MG63 (cell line): Measurements from ENCODE around the gene AGXT. TPM values are rescaled to one million over a fixed set of nuclear protein-coding genes. Genes with fewer than 3 reads are reported as not detected.

Source experiments
- DNase-seq: peaks from one replicate; pipeline ENCODE4 v3.0.0-alpha.2; 2020
- H3K27me3 ChIP-seq: fragments of 250-450 bp; sonication (Bioruptor Pico); 2 replicates; pipeline ENCODE4 v1.5.1; 2020; ENCODE audit warnings: mild to moderate bottlenecking, moderate library complexity
- H3K36me3 ChIP-seq: fragments of 250-450 bp; sonication (Bioruptor Pico); 2 replicates; pipeline ENCODE4 v1.5.1; 2020; ENCODE audit warnings: mild to moderate bottlenecking, moderate library complexity
- H3K4me3 ChIP-seq: fragments of 250-450 bp; sonication (Bioruptor Pico); 2 replicates; pipeline ENCODE4 v1.5.1; 2020; ENCODE audit warnings: mild to moderate bottlenecking, moderate library complexity
- H3K9me3 ChIP-seq: fragments of 250-450 bp; sonication (Bioruptor Pico); 2 replicates; pipeline ENCODE4 v1.5.1; 2020; ENCODE audit warnings: mild to moderate bottlenecking, moderate library complexity
- total RNA-seq: library from RNA; depleted of rRNA; stranded (reverse); fragments of >200 nt; shearing (Covaris generic); gene quantifications from 2 replicates; pipeline ENCODE4 v1.2.3, GENCODE V29; 2014; ENCODE audit warnings: low replicate concordance

The AGXT gene
- total RNA-seq, 1 experiment from 2014 or later: not detected

DNA sequence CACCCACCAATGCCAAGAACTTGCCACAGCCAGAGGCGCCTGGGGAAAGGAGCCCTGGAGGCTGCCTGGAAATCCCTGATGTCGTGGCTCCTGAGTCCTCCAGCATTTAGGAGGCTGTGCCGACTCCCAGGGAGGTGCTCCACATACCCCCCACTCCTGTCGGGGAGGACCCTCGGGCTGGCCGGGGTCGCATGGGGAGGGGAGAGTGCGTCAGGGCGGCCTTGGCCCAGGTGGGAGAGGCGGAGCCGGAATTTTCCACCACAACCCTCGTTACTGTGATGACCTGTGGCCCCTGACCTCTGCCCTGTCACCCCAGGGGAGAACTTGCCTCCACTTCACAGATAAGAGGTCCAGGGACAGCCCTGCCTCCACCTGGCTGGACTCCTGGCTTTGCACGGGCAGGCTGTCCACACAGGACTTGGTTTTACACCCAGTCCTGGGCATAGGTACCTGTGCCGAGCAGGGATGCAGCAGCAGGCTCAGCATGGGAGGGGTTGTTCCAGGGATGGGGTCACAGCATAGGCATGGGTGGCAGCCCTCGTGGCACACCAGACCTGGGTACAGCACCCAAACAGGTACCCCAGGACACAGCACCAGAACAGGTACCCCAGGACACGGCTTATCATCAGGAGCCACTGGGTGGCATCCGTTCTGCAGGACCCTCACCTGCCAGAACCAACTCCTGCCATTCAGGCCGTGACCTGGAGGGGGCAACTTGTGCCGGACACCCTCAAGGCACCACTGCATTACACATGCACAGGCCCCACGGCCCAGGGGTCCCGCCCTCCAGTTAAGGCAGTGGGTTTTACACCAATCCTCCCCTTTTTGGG is 12.3 kb upstream of the AGXT start:
- DNase-seq: no peak
- Histone ChIP-seq H3K9me3 (no peaks in the 10 kb centered on the region), H3K4me3 (no peak overlapping the region), H3K27me3 (no peaks in the 10 kb centered on the region), H3K36me3 (no peaks in the 10 kb centered on the region)

DNA sequence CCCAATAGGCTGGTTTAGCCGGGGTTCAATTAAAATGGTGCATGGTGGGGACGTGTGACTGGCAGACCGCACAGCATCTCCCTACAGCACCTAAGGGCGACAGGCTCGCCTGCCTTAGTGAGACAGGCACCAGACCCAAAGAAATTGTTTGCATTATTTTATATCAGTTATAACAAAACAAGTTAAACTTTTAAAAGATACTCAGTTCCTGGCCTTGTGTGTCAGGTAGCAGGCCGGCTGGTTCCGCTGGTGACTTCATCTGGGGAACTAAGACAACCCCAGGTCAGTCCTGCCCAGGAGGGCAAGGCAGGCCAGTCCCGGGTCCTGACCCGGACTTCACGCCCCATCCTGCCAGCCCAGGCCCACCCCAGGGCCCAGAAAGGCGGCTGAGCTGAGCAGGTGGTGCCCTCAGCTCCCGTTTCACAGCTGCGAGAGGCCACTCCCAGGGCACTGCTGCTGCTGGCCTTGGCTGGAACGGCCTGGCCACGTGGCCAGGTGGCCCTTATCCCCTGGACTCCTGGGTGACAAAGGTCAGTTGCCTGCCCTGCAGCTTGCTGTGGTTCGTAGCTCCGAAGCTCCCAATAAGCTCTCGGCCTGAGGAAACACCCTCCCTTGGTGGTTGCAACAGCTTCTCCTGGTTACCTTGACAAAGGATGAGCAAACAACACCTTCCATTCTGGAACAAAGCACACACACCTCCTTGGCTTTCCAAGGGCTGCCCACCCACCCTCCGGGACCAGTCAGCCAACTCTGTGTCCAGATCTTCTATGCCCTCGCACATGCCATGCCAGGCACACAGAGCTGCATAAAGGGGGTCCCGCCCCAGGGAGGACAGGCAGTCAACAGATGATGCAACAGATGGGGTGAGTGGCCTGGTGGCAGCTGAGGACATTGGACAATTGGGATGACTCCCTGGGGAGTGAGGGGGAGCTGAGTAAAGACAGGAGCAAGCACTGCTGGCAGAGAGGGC is 11.3 kb upstream of the AGXT start:
- no peaks in the 10 kb centered on the region for H3K27me3 ChIP-seq
- DNase-seq: no peak
- no peak overlapping the region for H3K4me3 ChIP-seq
- no peaks in the 10 kb centered on the region for H3K36me3 ChIP-seq
- no peaks in the 10 kb centered on the region for H3K9me3 ChIP-seq

DNA sequence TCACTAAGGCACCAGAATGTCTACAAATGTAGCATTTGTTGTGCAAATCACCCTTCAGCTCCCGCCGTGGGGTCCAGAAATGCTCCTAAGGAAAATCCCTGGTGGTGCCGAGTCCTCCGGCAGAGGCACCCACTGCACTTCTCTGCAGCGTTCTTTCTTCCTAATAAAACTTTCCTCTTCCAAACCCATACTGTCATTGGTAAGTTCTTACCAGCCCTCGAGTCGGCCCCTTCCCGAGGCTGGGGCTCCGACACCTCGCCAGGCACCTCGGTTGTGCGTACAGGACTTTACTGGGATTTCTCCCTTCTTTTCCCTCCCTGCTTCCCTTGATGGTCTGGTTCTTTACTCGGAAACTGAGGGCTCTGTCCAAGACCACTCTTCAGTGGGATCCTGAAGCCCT is 10.3 kb upstream of the AGXT start:
- DNase-seq: no peak
- H3K27me3 ChIP-seq: no peaks in the 10 kb centered on the region
- no peaks in the 10 kb centered on the region for H3K36me3 ChIP-seq
- H3K4me3 ChIP-seq: no peak overlapping the region
- no peaks in the 10 kb centered on the region for H3K9me3 ChIP-seq

DNA sequence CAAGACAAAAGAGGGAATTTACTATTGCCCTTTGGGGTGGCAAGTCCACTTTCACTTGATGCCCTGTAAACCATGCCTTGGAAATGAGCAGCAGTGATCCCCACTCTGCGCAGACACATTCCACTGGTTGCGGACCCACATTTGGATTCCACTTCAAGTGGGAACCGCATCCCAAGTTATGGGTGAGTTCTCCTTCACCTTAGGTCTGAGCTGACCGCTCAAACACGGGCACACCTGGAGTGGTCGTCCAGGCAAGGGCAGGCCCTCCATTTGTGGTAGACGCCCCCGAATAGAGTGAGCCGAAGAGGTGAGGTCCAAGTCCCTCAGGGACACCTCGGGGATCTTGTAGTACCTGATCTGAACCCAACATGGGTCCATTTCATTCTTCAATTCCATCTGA is 9.8 kb upstream of the AGXT start:
- no peaks in the 10 kb centered on the region for H3K9me3 ChIP-seq
- H3K36me3 ChIP-seq: no peaks in the 10 kb centered on the region
- no peak for DNase-seq
- H3K4me3 ChIP-seq: no peak overlapping the region
- H3K27me3 ChIP-seq: no peaks in the 10 kb centered on the region

DNA sequence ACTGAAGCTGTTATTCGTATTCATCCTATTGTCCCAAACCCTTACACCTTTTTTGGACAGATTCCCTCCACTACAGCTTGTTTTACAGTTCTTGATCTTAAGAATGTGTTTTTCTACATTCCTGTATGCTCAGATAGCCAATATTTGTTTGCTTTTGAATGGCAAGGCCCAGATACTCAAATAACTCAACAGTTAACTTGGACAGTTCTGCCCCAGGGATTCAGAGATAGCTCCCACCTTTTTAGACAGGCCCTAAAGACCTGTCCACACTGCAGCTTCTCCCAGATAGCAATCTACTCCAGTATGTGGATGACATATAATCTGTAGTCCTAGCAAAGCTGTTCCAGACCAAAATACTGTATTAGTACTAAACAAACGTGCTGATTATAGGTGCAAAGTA is 7.1 kb upstream of the AGXT start:
- Histone ChIP-seq H3K4me3 (no peak overlapping the region), H3K27me3 (no peaks in the 10 kb centered on the region), H3K9me3 (no peaks in the 10 kb centered on the region), H3K36me3 (no peaks in the 10 kb centered on the region)
- DNase-seq: no peak

DNA sequence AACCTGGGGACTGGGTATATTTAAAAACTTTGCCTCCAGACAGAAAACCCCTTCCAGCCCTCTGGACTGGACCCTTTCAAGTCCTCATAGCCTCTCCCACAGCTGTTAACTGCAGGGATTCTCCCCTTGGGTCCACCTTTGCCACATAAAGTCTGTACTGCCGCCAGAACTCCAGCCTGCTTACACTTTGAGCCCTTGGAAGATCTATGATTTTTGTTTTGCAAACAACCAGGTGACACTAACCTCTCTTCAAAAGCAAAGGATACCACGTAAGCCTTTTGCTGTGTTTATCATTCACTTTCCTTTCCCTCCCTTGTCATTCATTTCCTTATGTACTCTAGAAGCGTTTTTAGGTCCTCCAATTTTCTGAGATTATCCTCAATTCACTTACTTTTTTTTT is 4.1 kb upstream of the AGXT start:
- H3K27me3 ChIP-seq: no peaks in the 10 kb centered on the region
- H3K9me3 ChIP-seq: no peaks in the 10 kb centered on the region
- DNase-seq: no peak
- no peaks in the 10 kb centered on the region for H3K36me3 ChIP-seq
- H3K4me3 ChIP-seq: no peak overlapping the region

DNA sequence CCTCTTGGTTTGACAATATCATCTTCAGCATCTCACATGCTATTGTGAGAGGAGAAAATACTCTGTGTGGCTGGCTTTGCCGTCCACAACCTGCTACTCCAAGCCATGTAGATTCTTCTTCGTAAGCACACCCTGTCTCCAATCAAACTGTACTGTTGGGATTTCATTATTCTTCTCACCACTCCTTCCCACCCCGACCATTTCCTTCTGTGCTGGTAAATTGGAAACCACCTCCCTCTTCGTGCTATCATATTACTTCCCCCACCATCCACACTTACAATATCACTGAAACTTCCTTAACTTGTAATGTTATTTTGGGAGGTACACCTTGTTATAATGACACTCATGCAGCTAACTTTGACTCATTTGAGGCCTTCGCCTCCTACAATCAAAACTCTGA is 3.2 kb upstream of the AGXT start:
- Histone ChIP-seq H3K4me3 (no peak overlapping the region), H3K36me3 (no peaks in the 10 kb centered on the region), H3K27me3 (no peaks in the 10 kb centered on the region), H3K9me3 (no peaks in the 10 kb centered on the region)
- no peak for DNase-seq

DNA sequence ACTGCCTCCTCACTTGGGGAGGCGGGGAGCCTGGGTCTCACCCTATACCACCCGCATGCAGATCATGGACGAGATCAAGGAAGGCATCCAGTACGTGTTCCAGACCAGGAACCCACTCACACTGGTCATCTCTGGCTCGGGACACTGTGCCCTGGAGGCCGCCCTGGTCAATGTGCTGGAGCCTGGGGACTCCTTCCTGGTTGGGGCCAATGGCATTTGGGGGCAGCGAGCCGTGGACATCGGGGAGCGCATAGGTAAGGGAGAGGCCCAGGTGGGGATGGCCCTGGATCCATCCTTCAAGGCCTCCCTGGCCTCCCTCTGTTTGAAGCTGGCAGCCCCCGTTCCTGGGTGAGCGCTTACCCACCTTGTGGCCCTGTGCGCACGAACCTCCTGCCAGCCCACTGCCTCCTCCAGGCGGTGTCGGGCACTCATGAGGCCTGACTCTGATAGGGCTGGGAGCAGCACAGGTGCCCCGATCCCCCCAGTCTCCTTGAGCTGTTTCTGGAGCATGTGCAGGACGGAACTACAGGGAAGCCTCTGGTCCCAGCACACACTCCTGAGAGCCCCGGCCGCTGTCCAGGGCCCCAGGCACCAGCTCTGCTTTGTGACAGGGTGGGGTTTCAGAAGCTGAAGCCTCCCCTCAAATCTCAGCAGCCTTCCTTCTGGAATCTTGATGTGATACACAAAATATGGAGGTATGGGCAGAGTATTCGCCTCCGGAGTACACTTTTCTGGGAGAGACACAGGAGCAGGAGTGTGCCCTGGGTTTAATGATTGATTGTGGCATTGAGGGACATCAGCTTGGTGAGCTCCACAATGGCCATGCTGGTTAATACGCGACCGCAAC is 708 bp downstream of the AGXT start:
- no peaks in the 10 kb centered on the region for H3K9me3 ChIP-seq
- no peaks in the 10 kb centered on the region for H3K27me3 ChIP-seq
- H3K4me3 ChIP-seq: no peak overlapping the region
- no peaks in the 10 kb centered on the region for H3K36me3 ChIP-seq
- no peak for DNase-seq

DNA sequence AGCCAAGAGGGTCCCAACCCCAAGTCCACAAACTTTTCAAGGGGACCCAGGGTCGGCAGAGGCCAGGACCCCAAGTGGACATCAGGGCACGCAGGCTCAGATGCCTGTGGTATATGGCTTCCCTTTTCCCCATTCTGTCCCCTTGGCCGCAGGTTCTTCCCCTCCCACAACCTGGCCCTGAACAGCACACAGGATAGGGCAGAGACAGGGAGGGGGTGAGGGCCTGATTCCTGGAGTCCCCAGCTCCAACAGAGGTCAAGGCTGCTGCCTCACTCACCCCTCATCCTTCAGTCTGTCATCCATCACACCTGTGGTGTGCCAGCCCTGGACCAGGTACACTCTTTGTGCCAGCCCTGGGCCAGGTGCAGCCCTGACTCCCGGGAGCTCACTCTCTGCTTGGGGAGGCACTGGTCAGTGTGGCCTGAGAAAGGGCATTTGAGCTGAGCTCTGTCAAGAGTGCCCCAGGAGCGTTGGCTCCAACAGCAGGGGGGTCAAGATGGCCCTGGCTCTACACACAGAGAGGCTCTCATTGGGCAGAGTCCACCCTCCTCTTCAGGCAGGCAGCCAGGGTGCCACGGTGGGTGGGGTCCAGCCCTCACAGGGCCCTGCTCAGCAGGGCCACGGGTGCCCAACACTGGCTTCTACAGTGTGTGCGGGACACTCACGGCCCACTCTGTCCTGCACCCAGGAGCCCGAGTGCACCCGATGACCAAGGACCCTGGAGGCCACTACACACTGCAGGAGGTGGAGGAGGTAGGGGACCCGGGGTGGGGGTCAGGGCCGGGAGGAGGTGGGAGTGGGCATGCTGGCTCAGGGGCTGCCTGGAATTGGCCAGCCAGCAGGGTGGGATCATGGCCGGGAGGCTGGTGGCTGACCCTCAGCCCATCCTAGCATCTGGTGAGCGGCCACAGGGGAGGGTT is 1.6 kb downstream of the AGXT start:
- Histone ChIP-seq H3K36me3 (no peaks in the 10 kb centered on the region), H3K9me3 (no peaks in the 10 kb centered on the region), H3K27me3 (no peaks in the 10 kb centered on the region), H3K4me3 (no peak overlapping the region)
- DNase-seq: no peak

DNA sequence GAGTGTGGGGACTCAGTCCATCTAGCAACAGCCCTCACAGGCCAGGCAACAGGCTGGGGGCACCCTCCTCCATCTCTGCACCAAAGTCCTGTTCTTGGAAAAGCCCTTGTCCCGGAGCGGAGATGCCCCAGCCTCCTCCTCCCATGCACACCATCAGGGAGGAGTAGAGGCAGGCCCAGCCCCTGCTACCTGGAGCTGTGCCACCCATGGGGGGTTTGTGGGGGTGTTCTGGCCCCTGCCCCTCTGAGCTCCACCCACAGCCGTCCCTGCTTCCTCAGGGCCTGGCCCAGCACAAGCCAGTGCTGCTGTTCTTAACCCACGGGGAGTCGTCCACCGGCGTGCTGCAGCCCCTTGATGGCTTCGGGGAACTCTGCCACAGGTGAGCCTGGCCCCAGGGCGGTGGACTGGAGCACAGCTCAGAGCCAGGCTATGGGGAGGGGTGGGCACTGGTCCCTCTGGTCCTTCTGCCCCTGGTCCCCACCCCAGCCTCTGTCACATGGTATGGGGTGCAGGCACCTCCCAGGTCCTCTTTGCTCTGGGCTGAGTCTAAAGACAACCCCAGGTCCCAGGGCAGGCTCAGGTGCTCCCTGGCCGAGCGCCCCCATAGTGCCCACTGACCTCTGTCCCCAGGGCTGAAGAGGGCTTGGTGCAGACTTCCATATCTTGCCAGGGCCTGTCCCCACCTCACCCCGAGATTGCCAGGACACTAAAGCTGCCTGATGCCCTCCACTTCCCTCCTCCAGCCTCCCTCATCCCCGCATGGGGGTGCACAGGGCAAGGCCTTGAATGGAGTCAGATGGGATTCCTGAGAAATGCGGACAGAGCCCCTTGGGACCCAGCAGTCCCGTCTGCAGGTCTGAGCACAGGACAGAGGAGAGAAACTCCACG is 2.7 kb downstream of the AGXT start:
- no peak for DNase-seq
- Histone ChIP-seq H3K36me3 (no peaks in the 10 kb centered on the region), H3K27me3 (no peaks in the 10 kb centered on the region), H3K9me3 (no peaks in the 10 kb centered on the region), H3K4me3 (no peak overlapping the region)

DNA sequence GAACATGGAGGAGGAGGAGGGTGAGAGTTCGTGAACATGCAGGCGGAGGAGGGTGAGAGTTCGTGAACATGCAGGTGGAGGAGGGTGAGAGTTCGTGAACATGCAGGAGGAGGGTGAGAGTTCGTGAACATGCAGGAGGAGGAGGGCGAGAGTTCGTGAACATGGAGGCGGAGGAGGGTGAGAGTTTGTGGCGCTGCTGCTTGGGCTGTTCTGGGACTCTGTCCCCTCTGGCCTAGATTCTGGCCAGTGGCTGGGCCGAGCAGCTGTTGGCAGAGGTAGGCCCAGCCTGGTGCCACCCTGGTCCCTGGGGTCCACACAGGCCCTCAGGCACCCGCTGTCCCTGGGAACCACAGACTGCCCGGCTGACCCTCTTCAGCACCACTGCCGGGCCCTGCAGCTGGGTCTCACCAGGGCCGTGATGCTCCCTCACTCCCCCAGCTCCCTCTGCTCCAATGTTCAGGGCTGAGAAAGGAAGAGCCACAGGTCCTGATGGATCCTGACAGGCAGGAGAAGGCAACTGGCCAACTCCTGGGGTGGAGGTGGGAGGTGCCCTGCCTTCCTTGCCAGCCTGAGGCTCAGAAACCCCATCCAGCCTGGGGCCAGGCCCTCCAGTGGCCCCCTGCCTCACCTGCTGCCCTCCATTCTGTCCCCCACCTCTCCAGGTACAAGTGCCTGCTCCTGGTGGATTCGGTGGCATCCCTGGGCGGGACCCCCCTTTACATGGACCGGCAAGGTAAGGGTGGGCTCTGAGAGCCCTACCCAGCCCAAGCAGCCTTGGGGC is 3.9 kb downstream of the AGXT start:
- H3K4me3 ChIP-seq: no peak overlapping the region
- no peaks in the 10 kb centered on the region for H3K27me3 ChIP-seq
- no peaks in the 10 kb centered on the region for H3K9me3 ChIP-seq
- DNase-seq: no peak
- no peaks in the 10 kb centered on the region for H3K36me3 ChIP-seq

DNA sequence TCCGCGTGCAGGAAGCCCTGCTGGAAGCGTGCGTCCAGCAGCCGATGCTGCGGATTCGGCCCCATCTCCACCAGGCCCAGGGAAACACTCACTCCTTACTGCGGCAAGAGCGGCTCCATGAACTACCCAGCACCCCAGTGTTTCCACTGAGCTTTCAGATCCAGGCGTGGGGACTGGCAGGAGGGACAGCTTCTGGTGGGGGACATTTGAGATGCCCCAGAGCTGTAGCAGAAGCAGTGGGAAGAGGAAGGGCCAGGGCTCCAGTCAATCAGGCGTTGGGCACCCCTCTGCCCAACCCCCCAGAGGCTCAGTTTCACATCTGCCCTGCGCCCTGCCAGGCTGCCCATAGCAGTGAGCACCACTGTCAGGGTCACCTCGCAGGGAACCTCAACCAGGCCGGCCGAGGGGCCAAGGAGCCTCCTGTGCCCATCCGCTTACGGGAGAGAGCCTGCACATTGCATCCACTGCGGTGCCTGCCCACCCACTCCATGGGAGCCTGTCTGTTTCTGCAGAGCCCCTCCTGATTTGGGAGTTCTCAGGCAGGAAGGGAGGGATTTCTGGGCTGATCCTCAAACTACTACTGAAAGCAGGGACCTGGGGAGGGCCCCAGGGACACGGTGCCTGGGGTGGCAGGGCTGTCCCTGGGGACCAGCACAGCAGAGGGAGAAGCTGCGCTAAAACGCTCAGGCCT is 4.6 kb downstream of the AGXT start:
- Histone ChIP-seq H3K36me3 (no peaks in the 10 kb centered on the region), H3K4me3 (no peak overlapping the region), H3K9me3 (no peaks in the 10 kb centered on the region), H3K27me3 (no peaks in the 10 kb centered on the region)
- no peak for DNase-seq

DNA sequence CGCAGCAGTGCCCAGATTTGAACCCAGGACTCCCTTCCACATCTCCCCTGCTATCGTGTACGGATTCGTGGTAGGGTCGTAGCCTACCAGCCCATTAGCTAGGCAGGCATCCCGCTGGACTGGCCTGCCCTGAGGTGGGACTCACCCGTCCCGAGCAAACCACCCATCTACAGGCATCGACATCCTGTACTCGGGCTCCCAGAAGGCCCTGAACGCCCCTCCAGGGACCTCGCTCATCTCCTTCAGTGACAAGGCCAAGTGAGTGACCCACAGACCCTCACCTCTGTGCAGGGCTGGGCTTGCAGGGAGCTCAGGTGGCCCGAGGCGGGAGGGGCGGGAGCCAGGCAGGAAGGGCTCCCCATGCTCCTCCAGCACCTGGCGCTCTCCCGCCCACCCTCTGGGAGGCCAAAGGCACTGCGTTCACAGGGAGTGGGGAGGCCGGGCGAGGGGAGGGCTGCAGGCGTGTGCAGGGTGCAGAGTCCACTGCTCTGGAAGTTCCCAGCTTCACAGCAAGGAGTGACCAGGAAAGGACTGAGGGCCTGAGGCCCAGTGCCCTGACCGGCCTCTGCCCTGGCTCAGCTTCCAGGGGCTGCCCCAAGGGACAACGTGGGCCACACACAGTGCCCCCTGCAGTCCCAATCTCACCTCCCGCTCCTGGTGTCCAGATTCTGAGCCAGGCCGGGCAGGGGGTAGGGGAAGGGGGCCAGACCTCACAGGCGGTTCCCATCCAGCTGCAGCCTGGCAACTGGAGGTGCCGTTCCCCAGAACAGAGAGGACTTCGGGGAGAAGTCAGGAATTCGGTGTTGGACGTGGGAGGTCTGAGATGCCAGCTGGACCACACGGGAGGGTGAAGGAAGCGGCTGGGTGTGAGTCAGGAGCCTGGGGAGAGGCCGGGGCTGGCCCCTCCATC is 5.4 kb downstream of the AGXT start:
- no peak for DNase-seq
- H3K4me3 ChIP-seq: no peak overlapping the region
- no peaks in the 10 kb centered on the region for H3K27me3 ChIP-seq
- H3K9me3 ChIP-seq: no peaks in the 10 kb centered on the region
- no peaks in the 10 kb centered on the region for H3K36me3 ChIP-seq
